Mesothelial cell of epicardium (in vitro differentiated cells): ENCODE results near the gene SUSD5. TPM values are rescaled to one million over a fixed set of nuclear protein-coding genes. Genes with fewer than 3 reads are reported as not detected.
"Not testable (repeated sequence)": the region's sequence is repeated elsewhere in the genome, so short reads cannot be mapped to it uniquely, and the experiment has no call there.

Experiments used
- DNase-seq, 2 experiments: peaks; one replicate each; pipeline ENCODE4 v3.0.0; 2021; ENCODE audit warnings: low spot score in 2 of 2; ENCODE audit not compliant: unreplicated experiment in 2 of 2
- H3K27ac Mint-ChIP-seq: 2 replicates; pipeline ENCODE4 v1.8.0; 2021; ENCODE audit warnings: mixed read lengths
- H3K27me3 Mint-ChIP-seq: 2 replicates; pipeline ENCODE4 v1.8.0; 2021; ENCODE audit warnings: low read depth, mixed read lengths
- H3K36me3 Mint-ChIP-seq: 2 replicates; pipeline ENCODE4 v1.8.0; 2021; ENCODE audit warnings: mixed read lengths
- H3K4me1 Mint-ChIP-seq: 2 replicates; pipeline ENCODE4 v1.8.0; 2021; ENCODE audit warnings: mixed read lengths
- H3K4me3 Mint-ChIP-seq: 2 replicates; pipeline ENCODE4 v1.8.0; 2021; ENCODE audit warnings: mild to moderate bottlenecking, moderate library complexity, mixed read lengths
- H3K9me3 Mint-ChIP-seq: 2 replicates; pipeline ENCODE4 v1.8.0; 2021; ENCODE audit warnings: mixed read lengths
- CTCF ChIP-seq: fragments of 200-600 bp; sonication (generic); IDR thresholded peaks from one replicate; pipeline ENCODE4 v1.5.0; 2021; ENCODE audit warnings: antibody characterized with exemption; ENCODE audit not compliant: unreplicated experiment
- total RNA-seq: library from RNA; stranded (reverse); gene quantifications from 3 replicates; pipeline ENCODE4 v1.2.1, GENCODE V29; 2021

The SUSD5 gene
- total RNA-seq, 1 donor from 2014 or later = 1.3 TPM

- Mint-ChIP-seq H3K4me3 (no peak overlapping the region), H3K4me1 (no peaks in the 10 kb centered on the region), H3K27ac (no peak overlapping the region), H3K36me3 (no peaks in the 10 kb centered on the region), H3K27me3 (no peaks in the 10 kb centered on the region), H3K9me3 (no peaks in the 10 kb centered on the region)
- TF ChIP-seq CTCF = no peak
- DNase-seq = no peak
These were observed 22.1 kb downstream of the SUSD5 start for GRCh38 chr3:33196538-33196937.

- H3K9me3 Mint-ChIP-seq = peaks cover 8% of the 10 kb centered on the region
- H3K27ac Mint-ChIP-seq = no peak overlapping the region
- no peak for DNase-seq
- H3K4me1 Mint-ChIP-seq = no peaks in the 10 kb centered on the region
- no peaks in the 10 kb centered on the region for H3K27me3 Mint-ChIP-seq
- no peaks in the 10 kb centered on the region for H3K36me3 Mint-ChIP-seq
- H3K4me3 Mint-ChIP-seq = no peak overlapping the region
- no peak for TF ChIP-seq CTCF
These were observed 24.3 kb downstream of the SUSD5 start for GRCh38 chr3:33194303-33194702.

DNA sequence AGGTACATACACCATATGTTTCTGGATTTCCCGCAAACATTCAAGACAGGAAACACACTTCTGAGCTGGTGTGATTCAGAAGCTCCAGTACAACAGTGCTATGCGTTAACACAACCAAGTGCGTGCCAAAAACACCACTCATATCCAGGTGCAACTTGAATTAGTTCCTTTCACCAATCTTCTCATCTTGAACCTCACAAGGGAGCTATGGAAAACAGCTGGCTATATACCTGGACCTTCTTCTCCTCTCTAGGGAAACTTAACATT lies 31.3 kb downstream of the SUSD5 start:
- H3K9me3 Mint-ChIP-seq = peaks cover 19% of the 10 kb centered on the region
- peaks cover 2% of the 10 kb centered on the region for H3K4me1 Mint-ChIP-seq
- no peak for DNase-seq
- no peak overlapping the region for H3K4me3 Mint-ChIP-seq
- no peak overlapping the region for H3K27ac Mint-ChIP-seq
- no peak for TF ChIP-seq CTCF
- no peaks in the 10 kb centered on the region for H3K27me3 Mint-ChIP-seq
- H3K36me3 Mint-ChIP-seq = no peaks in the 10 kb centered on the region

GRCh38 chr3:33186524-33187367 lies 31.9 kb downstream of the SUSD5 start:
- H3K9me3 Mint-ChIP-seq = peaks cover 24% of the 10 kb centered on the region
- no peak for TF ChIP-seq CTCF
- no peaks in the 10 kb centered on the region for H3K36me3 Mint-ChIP-seq
- H3K27me3 Mint-ChIP-seq = no peaks in the 10 kb centered on the region
- no peak overlapping the region for H3K4me3 Mint-ChIP-seq
- DNase-seq = no peak
- H3K4me1 Mint-ChIP-seq = peaks cover 2% of the 10 kb centered on the region
- no peak overlapping the region for H3K27ac Mint-ChIP-seq

- DNase-seq = no peak
- TF ChIP-seq CTCF = no peak
- no peak overlapping the region for H3K27ac Mint-ChIP-seq
- H3K4me3 Mint-ChIP-seq = no peak overlapping the region
- H3K4me1 Mint-ChIP-seq = peaks cover 2% of the 10 kb centered on the region
- H3K36me3 Mint-ChIP-seq = no peaks in the 10 kb centered on the region
- no peaks in the 10 kb centered on the region for H3K27me3 Mint-ChIP-seq
- peaks cover 16% of the 10 kb centered on the region for H3K9me3 Mint-ChIP-seq
These were observed 33.7 kb downstream of the SUSD5 start for GRCh38 chr3:33184863-33185262.

- not testable (repeated sequence) for H3K27me3 Mint-ChIP-seq, DNase-seq, H3K27ac Mint-ChIP-seq, H3K4me3 Mint-ChIP-seq, H3K4me1 Mint-ChIP-seq, H3K36me3 Mint-ChIP-seq
- peaks cover 33% of the 10 kb centered on the region for H3K9me3 Mint-ChIP-seq
These were observed 37.0 kb downstream of the SUSD5 start for GRCh38 chr3:33181641-33182040.
